AML-193 (cell line): Measurements from ENCODE around the gene SDCBP2.
"Not testable (repeated sequence)": the region's sequence is repeated elsewhere in the genome, so short reads cannot be mapped to it uniquely, and the experiment has no call there.

Experiments
- DNase-seq, 2 experiments: peaks; one replicate each; lab custom pipeline; 2025; lab: John Stamatoyannopoulos, UW

SDCBP2 gene

DNA sequence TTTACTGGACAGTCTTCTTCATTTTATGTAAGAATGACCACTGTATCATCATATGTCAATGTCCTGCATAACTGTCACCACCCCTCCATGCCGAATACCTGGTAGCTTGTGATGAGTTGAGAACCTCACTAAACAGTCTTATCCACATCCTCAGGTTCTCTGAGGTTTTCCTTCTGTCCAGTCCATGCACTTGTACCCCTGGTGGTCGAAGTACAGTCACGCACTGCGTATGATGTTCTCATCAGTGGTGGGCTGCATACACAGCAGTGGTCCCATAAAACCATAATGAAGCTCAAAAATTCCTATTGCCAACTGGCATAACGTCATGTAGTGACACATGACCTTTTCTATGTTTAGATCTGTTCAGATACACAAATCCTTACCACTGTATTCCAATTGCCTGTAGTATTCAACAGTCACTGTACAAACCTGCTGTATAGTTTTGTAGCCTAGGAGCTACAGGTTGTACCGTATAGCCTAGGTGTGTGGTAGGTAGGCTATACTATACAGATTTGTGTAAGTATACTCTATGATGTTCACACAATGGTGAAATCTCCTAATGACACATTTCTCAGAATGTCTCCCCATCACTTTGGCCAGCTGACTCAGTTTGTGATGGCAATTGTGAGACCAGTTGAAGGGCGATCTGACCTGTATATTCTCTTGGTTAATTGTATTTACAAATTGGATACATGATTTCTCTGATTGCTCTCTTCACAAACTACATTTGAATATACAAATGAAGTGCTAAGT lies 31.3 kb upstream of the SDCBP2 start:
- no peak for DNase-seq

DNA sequence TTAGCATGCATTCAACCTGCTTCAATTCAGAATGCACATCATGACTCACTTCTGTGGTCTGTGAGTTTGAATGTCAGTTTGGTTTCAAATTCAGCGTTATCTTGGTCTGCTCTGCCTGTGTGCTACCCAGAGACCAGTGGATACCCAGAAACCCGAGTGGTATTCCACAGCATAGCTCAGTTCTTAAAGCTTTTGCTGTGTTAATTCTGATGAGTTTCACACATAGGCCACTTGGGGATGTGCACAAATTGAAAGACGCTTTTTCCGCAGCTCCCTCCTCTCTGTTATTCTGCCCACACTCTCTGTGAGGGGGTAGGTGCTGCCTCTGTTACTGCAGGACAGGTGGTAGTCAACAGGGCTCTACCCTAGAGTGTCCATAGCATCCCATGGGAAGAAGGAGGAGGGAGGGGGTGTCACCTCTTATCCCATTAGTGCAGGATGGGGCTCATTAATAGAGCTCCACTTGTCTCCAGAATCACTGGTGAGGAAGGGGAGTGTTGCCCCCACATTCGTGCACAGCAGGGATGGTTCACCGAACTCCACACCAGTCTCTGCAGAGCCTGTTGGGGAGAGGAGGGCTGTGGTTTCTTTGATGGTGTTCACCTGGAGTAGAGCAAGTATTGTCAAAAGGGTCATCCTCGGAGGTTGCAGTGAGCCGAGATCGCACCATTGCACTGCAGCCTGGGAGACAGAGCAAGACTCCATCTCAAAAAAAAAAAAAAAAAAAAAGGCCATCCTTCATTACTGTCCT lies 29.2 kb upstream of the SDCBP2 start:
- DNase-seq: no peak

DNA sequence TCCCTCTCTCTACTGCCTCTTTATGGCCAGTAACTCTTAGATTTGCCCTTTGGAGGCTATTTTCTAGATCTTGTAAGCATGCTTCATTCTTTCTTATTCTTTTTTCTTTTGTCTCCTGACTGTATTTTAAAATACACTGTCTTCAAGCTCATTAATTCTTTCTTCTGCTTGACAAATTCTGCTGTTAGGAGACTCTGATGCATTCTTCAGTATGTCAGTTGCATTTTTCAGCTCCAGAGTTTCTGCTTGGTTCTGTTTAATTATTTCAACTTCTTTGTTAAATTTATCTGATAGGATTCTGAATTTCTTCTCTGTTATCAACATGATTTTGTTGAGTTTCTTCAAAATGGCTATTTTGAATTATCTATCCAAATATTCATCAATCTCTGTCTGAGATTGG lies 25.0 kb upstream of the SDCBP2 start:
- no peak for DNase-seq

DNA sequence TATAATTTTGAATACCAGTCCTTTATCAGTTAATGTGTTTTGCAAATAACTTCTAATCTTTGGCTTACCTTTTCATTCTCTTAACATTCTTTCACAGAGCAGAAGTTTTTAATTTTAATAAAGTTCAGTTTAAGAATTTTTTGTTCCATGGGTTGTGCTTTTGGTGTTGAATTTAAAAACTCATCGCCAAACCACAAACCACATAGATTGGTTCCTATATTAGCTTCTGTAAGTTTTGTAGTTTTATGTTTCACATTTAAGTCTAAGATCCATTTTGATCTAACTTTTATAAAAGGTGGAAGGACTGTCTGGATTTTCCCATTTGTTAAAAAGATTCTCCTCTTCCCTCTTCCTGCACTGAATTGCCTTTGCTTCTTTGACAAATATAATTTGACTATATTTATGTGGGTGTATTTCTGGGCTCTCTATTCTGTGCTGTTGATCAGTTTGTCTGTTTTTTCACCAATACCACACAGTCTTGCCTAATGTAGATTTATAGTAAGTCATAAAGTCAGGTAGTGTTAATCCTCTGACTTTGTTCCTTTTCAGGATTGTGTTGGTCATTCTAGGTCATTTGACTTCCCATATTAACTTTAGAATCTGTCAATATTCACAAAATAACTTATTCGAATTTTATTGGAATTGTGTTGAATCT lies 17.5 kb upstream of the SDCBP2 start:
- no peak for DNase-seq

DNA sequence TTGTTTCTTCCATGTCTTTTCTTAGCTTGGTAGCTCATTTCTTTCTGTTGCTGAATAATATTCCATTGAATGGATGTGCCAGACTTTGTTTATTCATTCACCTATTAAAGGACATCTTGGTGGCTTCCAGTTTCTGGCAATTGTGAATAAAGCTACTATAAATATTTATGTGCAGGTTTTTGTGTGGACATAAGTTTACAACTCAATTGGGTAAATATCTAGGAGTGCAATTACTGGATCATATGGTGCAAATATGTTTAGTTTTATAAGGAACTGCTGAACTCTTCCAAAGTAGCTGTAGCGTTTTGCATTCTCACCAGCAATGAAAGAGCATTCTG lies 16.8 kb upstream of the SDCBP2 start:
- no peak for DNase-seq

DNA sequence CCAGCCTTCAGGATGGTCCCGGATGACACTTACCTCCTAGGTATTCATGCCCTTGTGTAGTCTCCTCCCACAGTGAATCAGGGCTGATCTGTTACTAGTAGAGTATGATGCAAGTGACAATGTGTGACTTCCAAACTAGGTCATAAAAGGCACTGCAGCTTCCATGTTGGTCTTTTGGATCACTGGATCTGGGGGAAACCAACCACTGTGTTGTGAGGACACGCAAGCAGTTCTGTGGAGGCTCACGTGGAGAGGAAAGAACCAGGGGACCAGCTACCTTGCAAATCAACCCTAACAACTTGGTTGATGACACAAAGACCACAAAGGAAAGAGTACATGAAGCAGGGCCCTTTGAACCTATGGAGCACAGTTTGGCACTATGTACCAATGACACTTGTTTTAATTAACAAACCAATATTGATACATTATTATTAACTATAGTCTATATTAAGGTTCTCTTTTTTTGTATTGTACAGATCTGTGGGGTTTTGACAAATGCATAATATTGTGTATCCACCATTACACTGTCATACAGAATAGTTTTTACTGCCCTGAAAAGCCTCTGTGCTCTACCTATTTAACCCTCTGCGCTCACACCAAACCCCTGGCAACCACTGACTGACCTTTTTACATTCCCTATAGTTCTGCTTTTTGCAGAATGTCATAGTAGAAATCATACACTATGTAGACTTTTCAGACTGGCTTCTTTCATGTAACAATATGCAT lies 16.3 kb upstream of the SDCBP2 start:
- no peak for DNase-seq

DNA sequence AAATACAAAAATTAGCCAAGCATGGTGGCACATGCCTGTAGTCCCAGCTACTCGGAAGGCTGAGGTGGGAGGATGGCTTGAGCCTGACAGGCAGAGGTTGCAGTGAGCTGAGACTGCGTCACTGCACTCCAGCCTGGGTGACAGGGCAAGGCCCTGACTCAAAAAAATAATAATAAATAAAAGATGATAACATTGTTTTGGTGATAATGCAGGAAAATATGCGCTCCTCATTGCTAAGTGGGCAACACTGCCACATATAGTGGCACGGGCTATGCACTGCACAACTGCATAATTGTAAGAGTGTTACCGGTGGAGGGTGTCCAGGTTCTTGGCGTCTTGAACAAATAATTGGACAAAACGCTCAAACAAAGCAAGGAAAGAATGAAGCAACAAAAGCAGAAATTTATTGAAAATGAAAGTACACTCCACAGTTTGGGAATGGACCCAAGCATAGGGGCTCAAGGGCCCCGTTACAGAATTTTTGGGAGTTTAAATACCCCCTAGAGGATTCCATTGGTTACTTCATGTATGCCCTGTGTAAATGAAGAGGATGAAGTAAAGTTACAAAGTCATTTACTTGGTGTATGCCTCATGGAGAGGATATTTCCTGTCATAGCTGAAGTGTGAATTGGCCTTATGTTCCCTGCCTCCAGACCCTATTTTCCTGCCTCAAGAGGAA lies 14.6 kb upstream of the SDCBP2 start:
- not testable (repeated sequence) for DNase-seq

DNA sequence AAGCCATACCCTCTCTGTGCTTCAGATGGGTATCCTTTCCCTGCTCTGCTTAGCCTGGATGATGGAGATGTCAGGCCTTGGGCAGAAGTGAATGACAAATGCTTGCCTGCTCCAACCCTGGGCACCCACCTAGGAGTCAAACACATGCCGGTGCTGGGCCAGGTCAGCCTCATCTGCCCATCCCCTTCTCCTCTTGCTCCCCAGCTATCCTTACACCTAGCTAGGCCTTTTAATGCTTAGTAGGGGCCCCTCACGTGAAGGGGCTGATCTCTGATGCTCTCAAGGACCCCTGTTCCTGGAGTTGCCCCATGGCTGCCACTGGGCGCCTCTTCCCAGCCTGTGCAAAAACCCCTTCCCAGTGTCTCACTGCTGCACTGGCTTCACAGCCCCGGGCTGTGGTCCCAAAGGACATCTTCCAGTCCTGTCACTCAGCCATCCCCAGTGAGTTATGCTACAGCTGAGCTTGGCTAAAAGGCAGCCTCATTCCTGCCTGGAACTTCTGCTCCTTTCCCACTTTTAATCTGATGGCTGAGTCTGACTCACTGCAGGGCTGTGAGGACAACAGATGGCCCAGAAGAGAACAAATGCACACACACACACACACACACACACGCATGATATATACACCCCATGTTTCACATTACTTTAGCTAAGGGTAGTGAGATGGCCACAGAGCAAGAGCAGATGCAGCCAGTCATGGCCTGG lies 12.8 kb upstream of the SDCBP2 start:
- no peak for DNase-seq

DNA sequence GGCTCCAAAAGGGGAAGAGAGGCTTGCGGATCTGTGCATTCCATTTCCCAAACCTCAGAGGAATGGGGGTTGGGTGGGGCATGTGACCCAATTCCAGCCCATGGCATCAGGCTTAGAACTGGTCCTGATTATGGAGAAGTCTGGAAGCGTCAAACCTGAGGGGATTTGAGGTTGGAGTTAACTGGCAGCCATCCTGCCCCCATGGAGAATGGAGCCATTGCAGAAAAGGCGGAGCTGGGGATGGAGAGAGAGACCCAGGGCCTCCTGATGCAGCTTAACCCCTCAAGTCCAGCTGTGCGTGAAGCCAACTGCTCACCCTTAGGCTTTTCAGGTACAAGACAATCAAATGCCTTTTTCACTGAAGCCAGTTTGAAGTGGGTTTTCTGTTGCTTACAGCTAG lies 9.9 kb upstream of the SDCBP2 start:
- DNase-seq: no peak

DNA sequence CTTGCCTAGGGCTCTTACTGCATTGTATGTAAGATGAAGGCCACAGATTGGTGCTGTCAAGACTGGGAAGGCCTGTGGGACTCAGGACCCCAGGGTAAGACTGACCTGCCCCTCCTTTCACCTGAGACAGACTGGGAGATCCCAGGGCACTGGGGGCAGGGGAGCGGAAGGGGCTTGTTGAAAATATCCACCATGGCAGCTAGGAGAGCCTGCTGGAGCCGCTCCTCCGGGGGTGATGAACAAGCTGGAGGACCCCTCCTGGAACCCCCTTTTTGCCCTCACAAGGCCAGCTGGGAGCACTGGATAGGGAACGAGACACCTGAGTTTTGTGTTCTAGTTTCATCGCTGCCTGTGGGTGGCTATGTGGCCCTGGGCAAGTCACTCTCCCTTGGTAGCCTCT lies 9.2 kb upstream of the SDCBP2 start:
- DNase-seq: no peak

DNA sequence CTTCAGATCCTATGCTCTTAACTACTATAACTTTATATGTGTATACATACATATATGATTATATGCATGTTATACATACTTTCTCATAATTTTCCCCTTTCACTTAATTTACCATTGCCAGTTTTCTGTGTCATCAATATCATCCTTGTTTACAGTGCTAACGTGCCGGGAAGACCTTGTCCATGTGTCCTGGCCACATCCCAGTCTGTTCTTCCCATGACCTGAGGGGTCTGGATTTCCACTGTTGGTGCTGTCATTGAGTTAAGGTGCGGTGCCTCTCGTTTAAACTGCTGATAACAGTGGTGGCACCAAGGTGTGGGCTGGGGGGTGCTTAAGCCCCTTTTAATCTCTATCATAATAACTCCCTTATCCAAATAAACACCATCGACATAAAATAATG lies 8.5 kb upstream of the SDCBP2 start:
- DNase-seq: no peak

DNA sequence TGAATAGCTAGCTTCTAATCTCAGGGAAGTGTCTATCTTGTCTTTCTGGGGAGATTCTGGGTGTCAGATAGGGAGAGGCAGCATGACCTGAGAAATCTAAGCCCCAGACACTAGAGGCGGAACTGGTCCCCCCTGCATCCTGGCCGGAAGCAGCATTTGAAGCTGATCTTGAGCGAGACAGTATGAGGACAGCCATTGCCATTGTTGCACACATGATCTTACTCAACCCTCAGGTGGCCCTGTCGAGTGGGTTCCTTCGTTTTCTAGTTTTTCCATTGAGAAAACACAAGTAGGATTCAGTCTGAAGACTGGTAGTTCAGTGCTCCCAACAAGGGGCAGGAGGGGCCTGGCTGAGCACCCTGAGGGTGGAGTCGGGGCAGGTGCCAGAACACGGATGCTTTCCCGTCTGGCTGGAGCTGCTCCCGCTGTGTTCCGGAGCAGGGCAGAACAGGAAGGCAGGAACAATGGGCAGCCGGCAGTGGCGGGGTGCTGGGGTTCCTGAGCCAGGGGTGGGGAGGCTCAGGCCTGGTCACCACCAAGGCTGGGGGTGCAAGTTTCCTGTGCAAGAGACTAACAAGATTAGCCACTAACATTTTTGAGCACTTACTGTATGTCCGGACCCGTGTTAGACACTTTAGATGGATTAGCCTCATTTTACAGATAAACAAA lies 7.9 kb upstream of the SDCBP2 start:
- no peak for DNase-seq

DNA sequence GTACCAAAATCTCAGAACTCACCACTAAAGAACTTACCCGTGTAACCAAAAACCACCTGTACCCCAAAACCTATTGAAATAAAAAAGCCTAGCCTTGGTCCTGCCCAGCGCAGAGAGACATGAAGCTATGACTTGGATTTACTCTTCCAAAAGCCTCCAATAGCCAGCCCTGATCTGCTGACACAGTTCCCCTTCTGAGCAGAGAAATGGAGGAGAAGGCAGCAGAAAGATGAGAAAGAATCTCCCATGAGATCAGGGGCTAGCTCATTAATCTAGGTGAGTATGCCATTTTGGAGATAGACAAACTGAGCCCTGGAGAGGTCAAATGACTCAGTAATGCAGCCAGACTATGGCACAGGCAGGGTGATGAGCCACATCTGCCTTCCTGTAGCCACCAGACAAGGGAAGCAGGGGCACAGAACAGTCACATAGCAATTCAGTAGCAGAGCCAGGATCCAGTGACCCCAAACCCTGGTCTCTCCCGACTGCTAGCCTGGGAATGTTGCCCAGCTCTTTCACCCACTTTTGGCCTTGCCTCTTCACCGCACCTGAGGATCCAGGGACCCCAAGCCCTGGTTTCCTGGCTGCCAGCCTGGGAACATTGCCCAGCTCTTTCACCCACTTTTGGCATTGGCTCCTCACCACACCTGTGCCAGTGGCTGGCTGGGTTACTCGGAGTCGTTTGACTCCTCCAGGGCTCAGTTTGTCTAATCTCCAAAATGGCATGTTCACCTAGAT lies 7.2 kb upstream of the SDCBP2 start:
- DNase-seq: no peak

DNA sequence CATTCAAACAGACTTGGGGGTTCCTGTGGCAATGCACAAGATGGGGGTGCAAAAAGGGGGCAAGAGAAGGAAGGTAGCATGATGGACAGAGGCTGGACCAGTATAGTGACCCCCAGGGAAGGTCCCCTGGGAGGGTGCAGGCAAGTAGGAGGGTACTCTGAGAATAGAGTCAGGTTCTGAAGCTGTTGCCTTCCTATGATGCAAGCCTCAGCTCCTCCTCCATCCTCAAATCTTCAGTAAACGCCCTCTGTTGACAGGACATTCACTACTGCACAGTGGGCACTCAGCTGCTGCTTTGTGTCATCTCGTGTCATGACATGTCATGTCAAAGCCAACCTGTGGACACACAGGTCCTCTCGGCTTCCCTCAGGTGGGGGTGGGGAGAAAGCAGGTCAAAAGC lies 5.8 kb upstream of the SDCBP2 start:
- DNase-seq: peak; percentile 9 to 21

DNA sequence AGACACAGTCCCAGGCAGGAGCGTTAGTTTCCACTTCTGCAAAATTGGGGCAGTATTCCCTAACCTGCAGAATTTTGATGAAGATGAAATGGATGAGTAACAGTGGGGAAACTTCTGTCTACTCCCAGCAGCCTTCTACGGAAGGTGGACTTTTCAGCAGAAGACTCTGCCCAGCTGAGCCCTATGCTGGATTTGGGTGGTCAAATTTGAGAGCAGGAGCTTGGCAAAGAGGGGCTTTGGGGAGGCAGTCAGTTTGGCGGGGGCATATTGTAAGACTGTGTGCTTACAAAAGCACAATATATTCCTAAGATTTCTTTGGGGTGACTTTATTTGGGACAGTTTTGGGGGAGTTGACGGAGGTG lies 5.4 kb upstream of the SDCBP2 start:
- no peak for DNase-seq

DNA sequence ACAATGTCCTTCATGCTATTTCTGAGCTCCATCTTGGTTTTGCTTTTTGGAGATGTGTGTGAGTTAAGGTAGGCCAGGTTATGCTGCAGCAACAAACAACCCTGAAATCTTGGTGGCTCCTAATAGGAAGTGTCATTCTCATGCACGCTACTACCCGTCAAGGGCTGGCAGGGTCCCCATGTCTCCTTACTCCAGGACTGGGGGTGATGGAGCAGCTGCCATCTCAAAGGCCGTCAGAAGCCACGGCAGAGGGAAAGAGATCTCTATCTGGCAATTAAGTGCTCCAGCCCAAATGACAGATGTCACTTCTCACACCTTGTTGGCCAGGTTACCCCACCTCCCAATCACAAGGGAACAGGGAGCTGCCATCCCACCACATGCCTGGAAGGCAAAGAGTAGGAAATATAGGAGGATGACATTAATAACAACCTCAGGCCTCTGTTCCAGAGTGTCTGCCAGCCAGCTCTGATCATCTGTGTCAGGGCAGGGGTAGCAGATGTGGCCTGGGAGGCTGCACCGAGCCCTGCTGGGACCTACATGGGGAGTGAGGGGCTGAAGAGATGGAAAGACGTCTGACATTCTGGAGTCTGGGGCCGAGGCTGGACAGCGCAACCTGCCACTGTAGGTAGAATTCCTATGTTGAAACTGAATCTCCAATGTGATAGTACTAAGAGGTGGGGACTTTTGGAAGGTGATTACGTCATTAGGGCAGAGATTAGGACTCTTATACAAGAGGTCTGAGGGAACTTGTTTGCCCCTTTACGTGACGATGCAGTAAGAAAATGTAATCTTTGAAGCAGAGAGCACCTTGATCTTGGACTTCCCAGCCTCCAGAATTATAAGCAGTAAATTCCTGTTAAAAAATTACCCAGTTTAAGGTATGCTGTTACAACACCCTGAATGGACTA lies 4.8 kb upstream of the SDCBP2 start:
- DNase-seq: no peak

DNA sequence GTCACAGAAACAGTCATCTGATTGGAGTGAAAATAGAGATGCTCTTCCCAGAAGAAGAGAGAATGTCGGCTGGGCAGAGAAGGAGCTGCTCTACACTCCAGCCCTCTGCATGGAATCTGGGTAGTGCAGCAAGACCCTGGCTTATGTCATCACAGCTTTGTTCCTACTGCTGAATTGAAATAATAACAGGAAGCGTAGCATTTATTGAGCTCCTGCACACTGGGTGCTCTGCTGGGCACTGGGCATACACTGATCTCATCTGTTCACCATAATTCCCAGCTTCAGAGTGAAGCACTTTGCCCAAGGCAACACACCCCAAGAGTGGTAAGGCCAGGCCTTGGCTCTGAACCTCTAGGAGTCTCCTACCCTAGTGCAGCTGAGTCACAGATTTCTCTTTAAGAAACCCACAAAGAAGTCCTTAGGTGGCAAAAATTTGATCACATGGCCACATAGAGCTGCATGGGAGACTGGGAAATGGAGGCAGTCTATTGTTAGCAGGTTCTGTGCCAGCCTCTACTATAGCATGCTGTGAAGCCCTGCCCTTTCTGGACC lies 3.9 kb upstream of the SDCBP2 start:
- no peak for DNase-seq

DNA sequence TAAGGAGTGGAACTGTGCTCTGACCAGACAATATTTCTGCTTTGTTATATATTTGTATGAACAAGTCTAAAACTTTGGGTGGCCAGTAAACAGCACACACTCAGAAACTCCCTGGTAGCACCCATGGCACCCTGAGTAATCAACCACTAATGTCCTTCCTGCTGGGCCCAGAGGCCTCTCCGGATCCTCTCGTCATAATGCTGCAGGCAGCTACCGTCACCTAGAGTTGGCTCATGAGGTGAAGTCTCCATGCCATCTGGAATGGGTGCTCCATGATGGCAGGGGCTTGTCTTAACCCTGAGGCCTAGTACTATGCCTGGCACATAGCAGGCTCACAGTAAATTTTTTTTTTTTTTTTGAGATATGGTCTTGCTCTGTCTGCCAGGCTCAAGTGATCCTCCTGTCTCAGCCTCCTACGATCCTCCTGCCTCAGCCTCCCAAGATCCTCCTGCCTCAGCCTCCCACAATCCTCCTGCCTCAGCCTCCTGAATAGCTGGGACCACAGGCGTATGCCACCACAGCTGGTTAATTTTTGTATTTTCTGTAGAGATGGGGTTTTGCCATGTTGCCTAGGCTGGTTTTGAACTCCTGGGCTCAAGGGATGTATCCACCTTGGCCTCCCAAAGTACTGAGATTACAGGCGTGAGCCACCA lies 3.0 kb upstream of the SDCBP2 start:
- no peak for DNase-seq
